H9 (cell line): ENCODE results near the gene THSD7A. TPM values are rescaled to one million over a fixed set of nuclear protein-coding genes. Genes with fewer than 3 reads are reported as not detected.

Experiments used
- DNase-seq: peaks from one replicate; pipeline ENCODE4 v3.0.0-alpha.2; 2017
- H2AFZ ChIP-seq: one replicate; pipeline ENCODE4 v1.6.1; 2013; ENCODE audit warnings: mild to moderate bottlenecking, low read length, control low read depth, moderate library complexity
- H2AK5ac ChIP-seq: 2 replicates; pipeline ENCODE4 v1.6.1; 2013; ENCODE audit warnings: low read length, control low read depth, mixed read lengths; ENCODE audit not compliant: insufficient read length
- H2BK120ac ChIP-seq: one replicate; pipeline ENCODE4 v1.6.1; 2013; ENCODE audit warnings: low read depth, mild to moderate bottlenecking, low read length, control low read depth, inconsistent platforms; ENCODE audit not compliant: poor library complexity, severe bottlenecking
- H2BK12ac ChIP-seq: 2 replicates; pipeline ENCODE4 v1.6.1; 2013; ENCODE audit warnings: low read length, control low read depth, mixed read lengths, low read depth; ENCODE audit not compliant: insufficient read length
- H2BK15ac ChIP-seq: 2 replicates; pipeline ENCODE4 v1.6.1; 2013; ENCODE audit warnings: low read depth, low read length, control low read depth
- H2BK20ac ChIP-seq: one replicate; pipeline ENCODE4 v1.6.1; 2013; ENCODE audit warnings: low read depth, mild to moderate bottlenecking, low read length, control low read depth, inconsistent platforms; ENCODE audit not compliant: poor library complexity, severe bottlenecking
- H2BK5ac ChIP-seq: 2 replicates; pipeline ENCODE4 v1.6.1; 2013; ENCODE audit warnings: low read length, control low read depth, mixed read lengths; ENCODE audit not compliant: insufficient read length
- H3K14ac ChIP-seq: 2 replicates; pipeline ENCODE4 v1.6.1; 2013; ENCODE audit warnings: low read length, control low read depth; ENCODE audit not compliant: insufficient read depth
- H3K18ac ChIP-seq: 2 replicates; pipeline ENCODE4 v1.6.1; 2013; ENCODE audit warnings: low read depth, mild to moderate bottlenecking, mixed read lengths, low read length, control low read depth; ENCODE audit not compliant: insufficient read length
- H3K23ac ChIP-seq: 2 replicates; pipeline ENCODE4 v1.6.1; 2013; ENCODE audit warnings: low read length, control low read depth, mixed read lengths, low read depth; ENCODE audit not compliant: insufficient read length
- H3K23me2 ChIP-seq: 2 replicates; pipeline ENCODE4 v1.6.1; 2013; ENCODE audit warnings: low read depth, mild to moderate bottlenecking, mixed read lengths, low read length, control low read depth; ENCODE audit not compliant: insufficient read length, poor library complexity, severe bottlenecking
- H3K27ac ChIP-seq: 2 replicates; pipeline ENCODE4 v1.5.1; 2013; ENCODE audit warnings: low read length, control low read depth, mixed read lengths, low read depth; ENCODE audit not compliant: insufficient read length
- H3K27me3 ChIP-seq: 2 replicates; pipeline ENCODE4 v1.6.1; 2013; ENCODE audit warnings: low read length, control low read depth, inconsistent platforms; ENCODE audit not compliant: insufficient read depth
- H3K4ac ChIP-seq: 2 replicates; pipeline ENCODE4 v1.6.1; 2013; ENCODE audit warnings: low read depth, mild to moderate bottlenecking, control low read depth, inconsistent platforms, low read length, moderate library complexity
- H3K4me1 ChIP-seq: 2 replicates; pipeline ENCODE4 v1.6.1; 2013; ENCODE audit warnings: low read length, control low read depth, inconsistent platforms; ENCODE audit not compliant: insufficient read depth
- H3K4me2 ChIP-seq: 2 replicates; pipeline ENCODE4 v1.6.1; 2013; ENCODE audit warnings: low read length, control low read depth, mixed read lengths; ENCODE audit not compliant: insufficient read length, insufficient read depth
- H3K56ac ChIP-seq: 2 replicates; pipeline ENCODE4 v1.6.1; 2013; ENCODE audit warnings: low read depth, mild to moderate bottlenecking, mixed read lengths, low read length, control low read depth; ENCODE audit not compliant: insufficient read length
- H3K79me1 ChIP-seq: 2 replicates; pipeline ENCODE4 v1.6.1; 2013; ENCODE audit warnings: low read depth, mild to moderate bottlenecking, moderate library complexity, low read length, control low read depth, inconsistent platforms; ENCODE audit not compliant: insufficient read depth, poor library complexity, severe bottlenecking
- H3K79me2 ChIP-seq: 2 replicates; pipeline ENCODE4 v1.6.1; 2013; ENCODE audit warnings: low read length, control low read depth, inconsistent platforms; ENCODE audit not compliant: insufficient read depth
- H3K9ac ChIP-seq: 2 replicates; pipeline ENCODE4 v1.6.1; 2013; ENCODE audit warnings: low read length, control low read depth, mixed read lengths; ENCODE audit not compliant: insufficient read length; ENCODE audit errors: extremely low read depth
- H3K9me3 ChIP-seq: one replicate; pipeline ENCODE4 v1.6.1; 2013; ENCODE audit warnings: low read depth, low read length, inconsistent platforms; ENCODE audit not compliant: control insufficient read depth
- H3T11ph ChIP-seq: one replicate; pipeline ENCODE4 v1.6.1; 2013; ENCODE audit warnings: mild to moderate bottlenecking, low read length, control low read depth, inconsistent platforms
- H4K20me1 ChIP-seq: one replicate; pipeline ENCODE4 v1.6.1; 2013; ENCODE audit not compliant: control insufficient read depth, insufficient read length, insufficient read depth
- H4K5ac ChIP-seq: 2 replicates; pipeline ENCODE4 v1.6.1; 2013; ENCODE audit warnings: low read depth, mild to moderate bottlenecking, mixed read lengths, low read length, control low read depth; ENCODE audit not compliant: insufficient read length
- H4K8ac ChIP-seq: replicated peaks from 2 replicates; pipeline ENCODE4 v1.6.1; 2013; ENCODE audit warnings: low read length, control low read depth, mixed read lengths, low read depth; ENCODE audit not compliant: insufficient read length
- H4K91ac ChIP-seq: 2 replicates; pipeline ENCODE4 v1.6.1; 2013; ENCODE audit warnings: low read depth, mild to moderate bottlenecking, moderate library complexity, mixed read lengths, low read length, control low read depth; ENCODE audit not compliant: insufficient read length
- H3K27ac Mint-ChIP-seq, 3 experiments: 2 replicates in 2 of 3; 3 replicates in 1 of 3; pipeline ENCODE4 v1.8.0; 2020 to 2021; ENCODE audit warnings: mixed read lengths in 3 of 3, mild to moderate bottlenecking in 1 of 3, moderate library complexity in 1 of 3
- H3K27me3 Mint-ChIP-seq: 2 replicates; pipeline ENCODE4 v1.8.0; 2021; ENCODE audit warnings: low read depth, mild to moderate bottlenecking, moderate library complexity, mixed read lengths
- H3K36me3 Mint-ChIP-seq, 3 experiments: 2 replicates in 2 of 3; 3 replicates in 1 of 3; pipeline ENCODE4 v1.8.0; 2020 to 2021; ENCODE audit warnings: low read depth in 3 of 3, mixed read lengths in 3 of 3; ENCODE audit not compliant: insufficient read depth in 1 of 3
- H3K4me1 Mint-ChIP-seq, 2 experiments: 2 replicates each; pipeline ENCODE4 v1.8.0; 2020; ENCODE audit warnings: mixed read lengths in 2 of 2
- H3K4me3 Mint-ChIP-seq, 2 experiments: 2 replicates in 1 of 2; 3 replicates in 1 of 2; pipeline ENCODE4 v1.8.0; 2020 to 2021; ENCODE audit warnings: mild to moderate bottlenecking in 2 of 2, mixed read lengths in 2 of 2, moderate library complexity in 1 of 2
- H3K9me3 Mint-ChIP-seq, 2 experiments: 2 replicates in 1 of 2; 3 replicates in 1 of 2; pipeline ENCODE4 v1.8.0; 2020; ENCODE audit warnings: mild to moderate bottlenecking in 2 of 2, mixed read lengths in 2 of 2, moderate library complexity in 1 of 2
- CTCF ChIP-seq: fragments of 200-600 bp; sonication (generic); conservative IDR thresholded peaks from 3 replicates; pipeline ENCODE4 v1.8.0; 2021; ENCODE audit warnings: antibody characterized with exemption, mild to moderate bottlenecking
- total RNA-seq: library from RNA; stranded (reverse); gene quantifications from 2 replicates; pipeline ENCODE4 v1.2.1, GENCODE V29; 2021

Gene THSD7A
- total RNA-seq, 1 experiment from 2014 or later, result 0.42 TPM

- no peak for TF ChIP-seq CTCF
- Histone ChIP-seq H3K23me2 (no peaks in the 10 kb centered on the region), H4K8ac (no peak overlapping the region), H3K56ac (no peak overlapping the region), H3K27ac (no peak overlapping the region), H3K9me3 (no peaks in the 10 kb centered on the region), H3K27me3 (no peaks in the 10 kb centered on the region), H2AFZ (no peak overlapping the region), H3K23ac (no peak overlapping the region), H3K79me1 (no peaks in the 10 kb centered on the region), H3K18ac (no peak overlapping the region), H2BK20ac (no peak overlapping the region), H3K14ac (no peak overlapping the region), H2BK15ac (no peak overlapping the region), H3K79me2 (no peaks in the 10 kb centered on the region), H3K4me2 (no peak overlapping the region), H3K9ac (no peak overlapping the region), H3K4ac (no peak overlapping the region), H4K91ac (no peak overlapping the region), H2BK5ac (no peak overlapping the region), H2AK5ac (no peak overlapping the region), H3K4me1 (peaks cover 5% of the 10 kb centered on the region; the same call in 1 of the 2 replicates), H2BK12ac (no peak overlapping the region), H4K5ac (no peak overlapping the region), H2BK120ac (no peak overlapping the region), H4K20me1 (no peaks in the 10 kb centered on the region), H3T11ph (no peak overlapping the region)
- Mint-ChIP-seq H3K9me3 (peaks cover 0 to 4% of the 10 kb centered on the region in 2 experiments; a peak in 4 of 5 replicates), H3K4me3 (no peak overlapping the region), H3K27ac (peak overlapping the region in 1 of 3 experiments; percentile 60; a peak in 1 of 7 replicates), H3K4me1 (peaks cover 18 to 24% of the 10 kb centered on the region in 2 experiments), H3K27me3 (no peaks in the 10 kb centered on the region), H3K36me3 (peaks cover 0 to 5% (median 0%) of the 10 kb centered on the region in 3 experiments; a peak in 3 of 7 replicates)
- DNase-seq, result no peak
Measured at GRCh38 chr7:11605749-11606148, 226.2 kb downstream of the THSD7A start.
